C4-2B (cell line): Measurements from ENCODE around the gene VCL.

Source experiments
- ZFX ChIP-seq: fragments of 450-650 bp; IDR thresholded peaks from 2 replicates; pipeline ENCODE4 v1.6.1; 2017
- TF ChIP-seq, protein P1 (sequence below): fragments of 450-650 bp; conservative IDR thresholded peaks from 2 replicates; pipeline ENCODE4 v1.5.1; 2017; ENCODE audit warnings: mild to moderate bottlenecking

DNA sequence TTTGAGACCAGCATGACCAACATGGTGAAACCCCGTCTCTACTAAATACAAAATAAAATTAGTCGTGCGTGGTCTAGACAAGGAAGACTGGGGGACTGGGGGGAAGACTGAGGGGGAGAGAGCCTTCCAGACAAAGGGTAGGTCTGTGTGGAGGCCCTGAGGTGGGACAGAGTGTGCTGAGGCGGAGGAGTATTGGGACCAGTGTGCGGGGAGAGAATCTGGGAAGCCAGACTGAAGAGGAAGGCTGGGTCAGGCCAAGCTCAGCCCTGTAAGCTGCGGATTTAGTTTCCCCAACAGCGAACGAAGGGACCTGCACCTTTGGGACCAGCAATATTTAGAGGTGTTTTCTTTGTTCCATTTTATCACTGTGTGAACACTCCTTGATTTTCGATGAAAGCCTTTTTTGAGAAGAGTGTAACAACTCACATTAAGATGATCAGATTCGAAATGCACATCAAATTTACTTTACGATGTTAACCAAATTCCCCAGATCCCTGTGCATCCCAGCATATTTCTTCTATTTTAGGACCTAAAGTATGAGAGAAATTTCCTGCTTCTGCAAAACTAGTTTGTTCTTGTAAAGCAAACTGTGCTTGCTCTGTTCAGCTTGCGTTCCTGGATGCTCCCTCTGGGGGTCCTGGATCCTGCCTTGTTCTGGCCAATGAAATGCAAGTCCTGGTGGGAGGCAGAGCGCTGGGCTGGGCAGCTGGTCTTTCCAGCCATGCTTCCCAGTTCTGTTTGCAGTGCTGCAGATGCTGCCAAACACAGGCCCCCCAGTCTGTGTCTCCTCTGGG, 47.6 kb upstream of the VCL start:
- TF ChIP-seq, protein P1, sequence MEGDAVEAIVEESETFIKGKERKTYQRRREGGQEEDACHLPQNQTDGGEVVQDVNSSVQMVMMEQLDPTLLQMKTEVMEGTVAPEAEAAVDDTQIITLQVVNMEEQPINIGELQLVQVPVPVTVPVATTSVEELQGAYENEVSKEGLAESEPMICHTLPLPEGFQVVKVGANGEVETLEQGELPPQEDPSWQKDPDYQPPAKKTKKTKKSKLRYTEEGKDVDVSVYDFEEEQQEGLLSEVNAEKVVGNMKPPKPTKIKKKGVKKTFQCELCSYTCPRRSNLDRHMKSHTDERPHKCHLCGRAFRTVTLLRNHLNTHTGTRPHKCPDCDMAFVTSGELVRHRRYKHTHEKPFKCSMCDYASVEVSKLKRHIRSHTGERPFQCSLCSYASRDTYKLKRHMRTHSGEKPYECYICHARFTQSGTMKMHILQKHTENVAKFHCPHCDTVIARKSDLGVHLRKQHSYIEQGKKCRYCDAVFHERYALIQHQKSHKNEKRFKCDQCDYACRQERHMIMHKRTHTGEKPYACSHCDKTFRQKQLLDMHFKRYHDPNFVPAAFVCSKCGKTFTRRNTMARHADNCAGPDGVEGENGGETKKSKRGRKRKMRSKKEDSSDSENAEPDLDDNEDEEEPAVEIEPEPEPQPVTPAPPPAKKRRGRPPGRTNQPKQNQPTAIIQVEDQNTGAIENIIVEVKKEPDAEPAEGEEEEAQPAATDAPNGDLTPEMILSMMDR = no peak
- TF ChIP-seq ZFX = no peak
